ENCODE data around the gene FHL3. TPM values are rescaled to one million over a fixed set of nuclear protein-coding genes. Genes with fewer than 3 reads are reported as not detected.

FHL3 gene
- total and polyA plus RNA-seq, 2 experiments from 2014 or later: 28.3 to 49.0 TPM

- TF ChIP-seq ZNF462 (CRISPR knock-in tag; IDR thresholded peaks at IDR 0.05): no peak
- TF ChIP-seq STAT1 (IDR thresholded peaks at IDR 0.05; ENCODE audit: unreplicated experiment): no peak
- no peak for TF ChIP-seq JUNB (IDR thresholded peaks at IDR 0.05; ENCODE audit: unreplicated experiment)
- no peak for TF ChIP-seq CTCF (conservative IDR thresholded peaks at IDR 0.05; ENCODE audit: low read depth in 2 of 2)
Observed at GRCh38 chr1:38021969-38022368, 16.7 kb upstream of the FHL3 start (continued).

GRCh38 chr1:38020396-38020795 lies 15.1 kb upstream of the FHL3 start:
- H3K4me3 ChIP-seq: no peak overlapping the region
- 0 out of 2 replicates have a peak overlapping the region, but pooled peaks have one; percentile 45 for H3K27ac ChIP-seq (ENCODE audit: low read depth)
- Mint-ChIP-seq H3K36me3 (ENCODE audit: low read depth) (peaks cover 90% of the 10 kb centered on the region), H3K27me3 (ENCODE audit: insufficient read depth, low read depth, poor library complexity) (no peaks in the 10 kb centered on the region), H3K4me1 (no peaks in the 10 kb centered on the region; the same call in 2 of the 3 replicates), H3K27ac (no peak overlapping the region), H3K4me3 (no peak overlapping the region), H3K9me3 (no peaks in the 10 kb centered on the region; the same call in 2 of the 3 replicates)
- peaks cover 35% of the 10 kb centered on the region for H3K79me2 ChIP-seq (replicated peaks; ENCODE audit: insufficient read depth)
- peaks cover 75% of the 10 kb centered on the region for H3K36me3 ChIP-seq (ENCODE audit: insufficient read depth)
- DNase-seq (ENCODE audit: low spot score) (no peak), ATAC-seq (no peak)
- no peaks in the 10 kb centered on the region for H3K4me1 ChIP-seq (ENCODE audit: insufficient read depth)
- H2AFZ ChIP-seq: no peak overlapping the region
- H3K27me3 ChIP-seq (ENCODE audit: insufficient read depth): no peaks in the 10 kb centered on the region
- H3K9me2 ChIP-seq (ENCODE audit: insufficient read depth): no peaks in the 10 kb centered on the region
- peaks cover 12% of the 10 kb centered on the region for H4K20me1 ChIP-seq (replicated peaks; ENCODE audit: insufficient read depth)
- H3F3A ChIP-seq (replicated peaks; ENCODE audit: low read depth): peaks cover 33% of the 10 kb centered on the region; the same call in 1 of the 2 replicates
- no peak overlapping the region for H3K4me2 ChIP-seq
- TF ChIP-seq ZNF331 (CRISPR knock-in tag; IDR thresholded peaks at IDR 0.05; ENCODE audit: low read depth): no peak
- no peak for TF ChIP-seq ZNF114 (CRISPR knock-in tag; IDR thresholded peaks at IDR 0.05)
- TF ChIP-seq STAT1 (IDR thresholded peaks at IDR 0.05; ENCODE audit: unreplicated experiment): no peak
- no peak for TF ChIP-seq CTCF (conservative IDR thresholded peaks at IDR 0.05; ENCODE audit: low read depth in 2 of 2)

Data from GM23338 (cell line).